NCI-H460 (cell line): ENCODE measurements around the gene RBM4. TPM values are rescaled to one million over a fixed set of nuclear protein-coding genes. Genes with fewer than 3 reads are reported as not detected.
A peak's percentile ranks its signal among the peaks of the same experiment; 100 is the strongest.

Experiments used
- DNase-seq: peaks from one replicate; pipeline ENCODE4 v3.0.0-alpha.2; 2016; ENCODE audit warnings: low read depth; ENCODE audit errors: extremely low read depth
- total RNA-seq: library from RNA; depleted of rRNA; stranded (reverse); fragments of >200 nt; shearing (Covaris generic); gene quantifications from 2 replicates; pipeline ENCODE4 v1.2.3, GENCODE V29; 2014

RBM4 gene
- total RNA-seq, 1 experiment from 2014 or later = 69.4 TPM

GRCh38 chr11:66649903-66650302, 11.4 kb downstream of the RBM4 start:
- no peak for DNase-seq

GRCh38 chr11:66651016-66651415, 12.5 kb downstream of the RBM4 start:
- no peak for DNase-seq

- no peak for DNase-seq
Observed at GRCh38 chr11:66652651-66653050, 14.1 kb downstream of the RBM4 start.

GRCh38 chr11:66653123-66653522, 14.6 kb downstream of the RBM4 start:
- no peak for DNase-seq

GRCh38 chr11:66659763-66660162, 21.3 kb downstream of the RBM4 start:
- DNase-seq = no peak

- no peak for DNase-seq
Observed at GRCh38 chr11:66663741-66664296, 25.3 kb downstream of the RBM4 start.

- DNase-seq = no peak
Observed at GRCh38 chr11:66665369-66665768, 26.9 kb downstream of the RBM4 start.

GRCh38 chr11:66670816-66671215, 32.3 kb downstream of the RBM4 start:
- DNase-seq = no peak

GRCh38 chr11:66674964-66675602, 36.6 kb downstream of the RBM4 start:
- DNase-seq = no peak

GRCh38 chr11:66676282-66676919, 37.9 kb downstream of the RBM4 start:
- DNase-seq = no peak

- DNase-seq = no peak
Observed at GRCh38 chr11:66676931-66677598, 38.6 kb downstream of the RBM4 start.

GRCh38 chr11:66677599-66678375, 39.3 kb downstream of the RBM4 start, which contains the start of gene RBM4B:
Gene RBM4B, minus strand, starts transcription at chr11:66677887. Its CDS starts 808 bp downstream, at chr11:66677079.
- DNase-seq = peak; percentile 86

- DNase-seq = no peak
Observed at GRCh38 chr11:66680966-66681645, 42.6 kb downstream of the RBM4 start.

- no peak for DNase-seq
Observed at GRCh38 chr11:66683877-66684276, 45.4 kb downstream of the RBM4 start.

- DNase-seq = no peak
Observed at GRCh38 chr11:66684635-66685034, 46.1 kb downstream of the RBM4 start.

GRCh38 chr11:66685276-66686099, 47.0 kb downstream of the RBM4 start:
- DNase-seq = no peak

GRCh38 chr11:66686100-66686785, 47.7 kb downstream of the RBM4 start:
- no peak for DNase-seq

- no peak for DNase-seq
Observed at GRCh38 chr11:66686801-66687750, 48.6 kb downstream of the RBM4 start.
